ENCODE measurements around the gene TAPT1. TPM values are rescaled to one million over a fixed set of nuclear protein-coding genes. Genes with fewer than 3 reads are reported as not detected.
A peak's percentile ranks its signal among the peaks of the same experiment; 100 is the strongest.
"Not testable (repeated sequence)": the region's sequence is repeated elsewhere in the genome, so short reads cannot be mapped to it uniquely, and the experiment has no call there.

The TAPT1 gene
- total RNA-seq, 6 experiments from 2014 or later: 10.8 to 57.3 (median 40.1) TPM

GRCh38 chr4:16196482-16197393 lies 29.5 kb downstream of the TAPT1 start:
- WGBS (ENCODE audit: insufficient coverage, low coverage, low lambda C conversion rate, missing lambda C conversion rate): 55% methylated on average over 9 of the region's 9 CpGs
- Histone ChIP-seq H3K36me3 (no peaks in the 10 kb centered on the region), H3K9me3 (no peaks in the 10 kb centered on the region), H3K4me1 (peaks cover 0 to 19% (median 3%) of the 10 kb centered on the region in 4 donors), H3K27ac (no peak overlapping the region), H3K27me3 (no peaks in the 10 kb centered on the region), H3K4me3 (no peak overlapping the region)
- peak; percentile 64 to 81 (median 73) for ATAC-seq
- TF ChIP-seq CTCF (IDR thresholded peaks at IDR 0.05) (peak; percentile 14 to 22 (median 20)), POLR2A (IDR thresholded peaks at IDR 0.05) (no peak)
- DNase-seq: no peak
- intact Hi-C loops (cut with DNase I): no loop called here

GRCh38 chr4:16195209-16195608 lies 31.1 kb downstream of the TAPT1 start:
- DNase-seq (no peak), ATAC-seq (no peak)
- Histone ChIP-seq H3K9me3 (no peaks in the 10 kb centered on the region), H3K36me3 (peaks cover 0 to 12% (median 6%) of the 10 kb centered on the region in 4 donors), H3K4me1 (peaks cover 0 to 19% (median 3%) of the 10 kb centered on the region in 4 donors), H3K27me3 (no peaks in the 10 kb centered on the region), H3K27ac (no peak overlapping the region), H3K4me3 (no peak overlapping the region)
- WGBS (ENCODE audit: insufficient coverage, low coverage, low lambda C conversion rate, missing lambda C conversion rate): 93% methylated on average over 1 of the region's 1 CpG
- intact Hi-C loops (cut with DNase I): no loop called here
- TF ChIP-seq CTCF (IDR thresholded peaks at IDR 0.05) (no peak), POLR2A (IDR thresholded peaks at IDR 0.05) (no peak)

GRCh38 chr4:16194798-16195197 lies 31.5 kb downstream of the TAPT1 start:
- H3K9me3 ChIP-seq; H3K27me3 ChIP-seq; intact Hi-C loops (cut with DNase I); DNase-seq; H3K27ac ChIP-seq; H3K4me3 ChIP-seq; ATAC-seq: not testable (repeated sequence)
- 89% methylated on average over 4 of the region's 4 CpGs for WGBS (ENCODE audit: insufficient coverage, low coverage, low lambda C conversion rate, missing lambda C conversion rate)
- peaks cover 0 to 19% (median 3%) of the 10 kb centered on the region in 4 donors for H3K4me1 ChIP-seq
- H3K36me3 ChIP-seq: peaks cover 0 to 16% (median 8%) of the 10 kb centered on the region in 4 donors

GRCh38 chr4:16194214-16194613 lies 32.1 kb downstream of the TAPT1 start:
- H3K4me3 ChIP-seq: no peak overlapping the region
- no peak overlapping the region for H3K27ac ChIP-seq
- intact Hi-C loops (cut with DNase I): no loop called here
- peaks cover 0 to 22% (median 11%) of the 10 kb centered on the region in 4 donors for H3K36me3 ChIP-seq
- TF ChIP-seq POLR2A (IDR thresholded peaks at IDR 0.05): no peak
- no peak for TF ChIP-seq CTCF (IDR thresholded peaks at IDR 0.05)
- DNase-seq (no peak), ATAC-seq (no peak)
- no peaks in the 10 kb centered on the region for H3K27me3 ChIP-seq
- no peaks in the 10 kb centered on the region for H3K9me3 ChIP-seq
- peaks cover 0 to 19% (median 3%) of the 10 kb centered on the region in 4 donors for H3K4me1 ChIP-seq
- WGBS (ENCODE audit: insufficient coverage, low coverage, low lambda C conversion rate, missing lambda C conversion rate): 85% methylated on average over 3 of the region's 3 CpGs
